BLaER1 treated with 17β-estradiol and CSF1 and Interleukin-3, amounts not matched to agents 10 nM and 100 nM (cell line): ENCODE results near the gene RASAL2.

Source experiments
- H3K27ac ChIP-seq, 11 experiments: shearing (Covaris generic); formaldehyde crosslinking; 2 replicates each; pipeline ENCODE4 v1.8.1; 2022
- H3K27me3 ChIP-seq, 11 experiments: shearing (Covaris generic); formaldehyde crosslinking; 2 replicates each; pipeline ENCODE4 v1.8.1; 2022
- H3K36me3 ChIP-seq, 11 experiments: shearing (Covaris generic); formaldehyde crosslinking; 2 replicates each; pipeline ENCODE4 v1.8.1; 2022
- H3K4me1 ChIP-seq, 10 experiments: shearing (Covaris generic); formaldehyde crosslinking; 2 replicates each; pipeline ENCODE4 v1.8.1; 2022
- H3K4me2 ChIP-seq, 11 experiments: shearing (Covaris generic); formaldehyde crosslinking; 2 replicates each; pipeline ENCODE4 v1.8.1; 2022
- H3K4me3 ChIP-seq, 10 experiments: shearing (Covaris generic); formaldehyde crosslinking; 2 replicates each; pipeline ENCODE4 v1.8.1; 2022
- H3K9ac ChIP-seq, 11 experiments: shearing (Covaris generic); formaldehyde crosslinking; 2 replicates each; pipeline ENCODE4 v1.8.1; 2022
- H3K9me3 ChIP-seq, 11 experiments: shearing (Covaris generic); formaldehyde crosslinking; replicated peaks in 1 of 11; 2 replicates each; pipeline ENCODE4 v1.8.1; 2022
- H4K20me1 ChIP-seq, 11 experiments: shearing (Covaris generic); formaldehyde crosslinking; 2 replicates each; pipeline ENCODE4 v1.8.1; 2022
- Cebpa-rat ChIP-seq, 11 experiments: shearing (Covaris generic); IDR thresholded peaks; 2 replicates each; pipeline ENCODE4 v1.8.1; 2022

The RASAL2 gene

DNA sequence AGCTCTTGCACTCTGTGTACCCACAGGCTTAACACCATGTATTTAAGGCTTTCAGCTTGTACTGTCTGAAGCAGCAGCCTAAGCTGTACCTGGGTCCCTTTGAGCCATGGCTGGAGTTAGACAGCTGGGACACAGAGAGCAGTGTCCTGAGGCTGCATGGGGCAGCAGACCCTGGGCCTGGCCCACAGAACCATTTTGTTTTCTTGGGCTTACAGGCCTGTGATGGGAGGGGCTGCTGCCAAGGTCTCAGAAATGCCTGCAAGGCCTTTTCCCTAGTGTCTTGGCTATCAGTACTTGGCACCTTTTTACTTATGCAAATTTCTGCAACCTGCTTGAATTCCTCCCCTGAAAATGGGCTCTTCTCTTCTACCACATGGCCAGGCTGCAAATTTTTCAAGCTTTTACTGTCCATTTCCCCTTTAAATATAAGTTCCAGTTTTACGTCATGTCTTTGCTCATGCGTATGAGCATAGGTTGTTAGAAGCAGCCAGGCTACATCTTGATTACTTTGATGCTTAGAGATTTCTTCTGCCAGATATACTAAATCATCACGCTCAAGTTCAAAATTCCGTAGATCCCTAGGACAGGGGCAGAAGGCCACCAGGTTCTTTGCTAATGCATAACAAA lies 259.0 kb downstream of the RASAL2 start:
- no peak overlapping the region for H3K4me2 ChIP-seq
- TF ChIP-seq Cebpa-rat (IDR thresholded peaks at IDR 0.05) = no peak
- no peaks in the 10 kb centered on the region for H3K4me1 ChIP-seq
- no peak overlapping the region for H3K4me3 ChIP-seq
- H4K20me1 ChIP-seq = no peaks in the 10 kb centered on the region; a peak in 1 of 22 replicates
- no peak overlapping the region for H3K9ac ChIP-seq
- peaks cover 0 to 20% (median 16%) of the 10 kb centered on the region in 11 experiments; a peak in 18 of 22 replicates for H3K9me3 ChIP-seq
- H3K27ac ChIP-seq = no peak overlapping the region
- no peaks in the 10 kb centered on the region for H3K27me3 ChIP-seq
- peaks cover 0 to 10% (median 0%) of the 10 kb centered on the region in 11 experiments; a peak in 2 of 22 replicates for H3K36me3 ChIP-seq

DNA sequence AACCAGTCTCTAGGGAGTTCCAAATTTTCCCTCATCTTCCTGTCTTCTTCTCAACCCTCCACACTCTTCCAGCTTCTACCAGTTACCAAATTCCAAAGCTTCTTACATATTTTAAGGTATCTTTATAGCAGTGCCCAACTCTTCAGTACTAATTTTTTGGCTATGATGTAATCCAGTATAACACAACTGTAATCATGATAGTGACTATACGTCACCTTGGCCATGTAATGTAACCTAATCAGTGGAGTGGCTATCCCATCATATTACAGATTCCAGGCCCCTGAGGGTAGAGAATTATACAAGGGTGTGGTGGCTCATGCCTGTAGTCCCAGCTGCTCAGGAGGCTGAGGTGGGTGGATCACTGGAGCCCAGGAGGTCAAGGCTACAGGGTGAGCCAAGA lies 259.6 kb downstream of the RASAL2 start:
- Histone ChIP-seq H3K27ac (no peak overlapping the region), H3K9me3 (peaks cover 0 to 20% (median 16%) of the 10 kb centered on the region in 11 experiments; a peak in 18 of 22 replicates), H3K4me2 (no peak overlapping the region), H4K20me1 (no peaks in the 10 kb centered on the region; a peak in 1 of 22 replicates), H3K9ac (no peak overlapping the region), H3K27me3 (no peaks in the 10 kb centered on the region), H3K4me1 (no peaks in the 10 kb centered on the region), H3K4me3 (no peak overlapping the region), H3K36me3 (peaks cover 0 to 10% (median 0%) of the 10 kb centered on the region in 11 experiments; a peak in 2 of 22 replicates)
- no peak for TF ChIP-seq Cebpa-rat (IDR thresholded peaks at IDR 0.05)

DNA sequence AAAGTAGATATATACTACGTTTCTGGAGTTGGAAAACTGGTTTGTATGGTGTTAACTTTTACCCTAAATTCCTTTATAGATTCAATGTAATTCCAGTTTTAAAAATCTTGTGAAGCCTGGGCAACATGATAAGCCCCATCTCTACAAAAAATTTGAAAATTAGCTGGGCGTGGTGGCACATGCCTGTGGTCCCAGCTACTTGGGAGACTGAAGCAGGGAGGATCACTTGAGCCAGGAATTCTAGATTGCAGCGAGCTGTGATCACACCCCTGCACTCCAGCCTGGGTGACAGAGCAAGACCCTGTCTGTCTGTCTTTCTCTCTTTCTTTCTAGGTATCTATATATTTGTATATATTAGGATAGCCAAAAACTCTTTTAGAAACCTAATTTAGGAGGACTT lies 260.9 kb downstream of the RASAL2 start:
- no peak for TF ChIP-seq Cebpa-rat (IDR thresholded peaks at IDR 0.05)
- no peak overlapping the region for H3K9ac ChIP-seq

DNA sequence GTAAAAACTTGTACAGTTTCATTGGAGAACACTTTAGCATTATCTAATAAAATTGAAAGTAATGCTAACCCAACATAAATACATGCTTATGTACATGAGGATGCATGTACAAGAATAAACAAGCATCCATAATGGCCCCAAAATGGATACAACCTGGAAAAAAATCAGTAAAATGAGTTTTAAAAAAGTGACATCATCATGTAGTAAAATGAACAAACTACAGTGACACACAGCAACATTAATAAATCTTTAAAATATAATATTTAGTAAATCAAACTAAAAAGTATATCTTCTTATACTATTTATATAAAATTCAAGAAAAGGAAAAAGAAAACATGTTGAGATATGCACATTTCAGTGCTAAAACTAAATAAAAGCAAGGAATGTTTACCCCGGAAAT lies 262.4 kb downstream of the RASAL2 start:
- H3K36me3 ChIP-seq = peaks cover 0 to 10% (median 0%) of the 10 kb centered on the region in 11 experiments; a peak in 2 of 22 replicates
- TF ChIP-seq Cebpa-rat (IDR thresholded peaks at IDR 0.05) = no peak
- H3K9ac ChIP-seq = no peak overlapping the region
- no peak overlapping the region for H3K4me2 ChIP-seq
- H3K9me3 ChIP-seq = peaks cover 0 to 20% (median 16%) of the 10 kb centered on the region in 11 experiments; a peak in 18 of 22 replicates
- peaks cover 0 to 10% (median 0%) of the 10 kb centered on the region in 11 experiments; a peak in 2 of 22 replicates for H4K20me1 ChIP-seq
- no peak overlapping the region for H3K27ac ChIP-seq
- no peak overlapping the region for H3K4me3 ChIP-seq
- H3K4me1 ChIP-seq = no peaks in the 10 kb centered on the region
- no peaks in the 10 kb centered on the region for H3K27me3 ChIP-seq

More for the DNA sequence above, 260.9 kb downstream of the RASAL2 start:
- Histone ChIP-seq H3K9me3 (peaks cover 0 to 20% (median 16%) of the 10 kb centered on the region in 11 experiments; a peak in 18 of 22 replicates), H3K27me3 (no peaks in the 10 kb centered on the region), H3K36me3 (peaks cover 0 to 10% (median 0%) of the 10 kb centered on the region in 11 experiments; a peak in 2 of 22 replicates), H3K4me2 (no peak overlapping the region), H4K20me1 (peaks cover 0 to 5% (median 0%) of the 10 kb centered on the region in 11 experiments; a peak in 2 of 22 replicates), H3K4me1 (no peaks in the 10 kb centered on the region), H3K27ac (no peak overlapping the region), H3K4me3 (no peak overlapping the region)

DNA sequence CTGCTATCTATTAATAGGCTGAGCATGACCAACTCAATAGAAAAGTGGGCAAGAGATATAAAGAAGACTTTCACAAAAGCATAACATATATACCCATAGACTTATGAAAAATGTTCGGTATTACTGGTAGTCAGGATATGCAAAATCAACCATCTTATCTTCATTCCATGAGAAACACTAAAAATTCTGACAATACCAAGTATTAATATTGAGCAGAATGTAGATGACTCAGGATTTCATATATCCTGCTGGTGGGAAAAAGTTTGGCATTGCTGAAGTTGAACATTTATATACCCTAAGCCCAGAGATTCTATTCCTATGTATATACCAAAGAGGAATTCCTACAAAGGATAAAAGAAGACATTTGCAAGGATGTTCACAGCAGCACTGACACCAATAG lies 264.6 kb downstream of the RASAL2 start:
- H3K9me3 ChIP-seq = peaks cover 0 to 5% (median 3%) of the 10 kb centered on the region in 11 experiments; a peak in 11 of 22 replicates
- no peak for TF ChIP-seq Cebpa-rat (IDR thresholded peaks at IDR 0.05)
- H3K4me1 ChIP-seq = no peaks in the 10 kb centered on the region
- H3K27me3 ChIP-seq = no peaks in the 10 kb centered on the region
- H3K4me2 ChIP-seq = no peak overlapping the region
- H3K9ac ChIP-seq = no peak overlapping the region
- H3K36me3 ChIP-seq = peaks cover 0 to 4% (median 0%) of the 10 kb centered on the region in 11 experiments; a peak in 1 of 22 replicates
- H3K4me3 ChIP-seq = no peak overlapping the region
- H3K27ac ChIP-seq = no peak overlapping the region
- peaks cover 0 to 10% (median 0%) of the 10 kb centered on the region in 11 experiments; a peak in 1 of 22 replicates for H4K20me1 ChIP-seq

DNA sequence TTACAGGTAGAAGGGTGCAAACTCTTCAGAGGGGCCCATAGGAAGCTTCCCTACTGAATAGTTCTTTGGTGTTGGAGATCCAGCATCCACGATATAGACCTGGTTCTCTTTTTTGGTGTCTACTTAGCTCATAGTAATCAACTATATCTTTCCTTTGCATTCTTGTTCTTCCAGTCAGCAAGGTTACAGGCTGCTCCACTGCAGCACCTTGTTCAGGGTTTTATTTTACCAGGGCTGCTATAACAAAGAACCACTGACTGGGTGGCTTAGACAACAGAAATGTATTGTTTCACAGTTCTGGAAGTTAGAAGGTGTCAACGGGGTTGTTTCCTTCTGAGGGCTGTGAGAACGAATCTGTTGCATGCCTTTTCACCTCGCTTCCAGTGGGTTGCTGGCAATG lies 266.5 kb downstream of the RASAL2 start:
- Histone ChIP-seq H4K20me1 (peaks cover 0 to 16% (median 0%) of the 10 kb centered on the region in 11 experiments; a peak in 2 of 22 replicates), H3K9me3 (no peaks in the 10 kb centered on the region), H3K4me2 (no peak overlapping the region), H3K4me1 (peaks cover 0 to 1% (median 0%) of the 10 kb centered on the region in 10 experiments; a peak in 2 of 20 replicates), H3K4me3 (no peak overlapping the region), H3K27ac (no peak overlapping the region), H3K27me3 (no peaks in the 10 kb centered on the region), H3K9ac (no peak overlapping the region), H3K36me3 (no peaks in the 10 kb centered on the region)
- no peak for TF ChIP-seq Cebpa-rat (IDR thresholded peaks at IDR 0.05)

DNA sequence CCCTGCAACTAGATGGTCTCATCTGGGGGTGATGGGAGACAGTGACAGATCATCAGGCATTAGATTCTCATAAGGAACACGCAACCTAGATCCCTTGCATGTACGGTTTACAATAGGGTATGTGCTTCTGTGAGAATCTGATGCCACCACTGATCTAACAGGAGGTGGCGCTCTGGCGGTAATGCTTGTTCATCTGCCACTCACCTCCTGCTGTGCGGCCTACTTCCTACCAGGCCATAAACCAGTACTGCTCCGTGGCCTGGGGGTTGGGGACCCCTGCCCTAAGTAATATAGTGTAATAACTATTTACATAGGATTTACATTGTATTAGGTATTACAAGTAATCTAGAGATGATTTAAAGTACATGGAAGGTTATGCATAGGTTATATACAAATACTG lies 267.9 kb downstream of the RASAL2 start:
- Histone ChIP-seq H3K36me3 (no peaks in the 10 kb centered on the region), H3K27me3 (no peaks in the 10 kb centered on the region), H3K9ac (no peak overlapping the region), H3K4me3 (no peak overlapping the region), H3K27ac (no peak overlapping the region), H3K4me2 (no peak overlapping the region), H3K4me1 (peaks cover 0 to 10% (median 8%) of the 10 kb centered on the region in 10 experiments; a peak in 11 of 20 replicates), H3K9me3 (no peaks in the 10 kb centered on the region), H4K20me1 (peaks cover 0 to 16% (median 0%) of the 10 kb centered on the region in 11 experiments; a peak in 2 of 22 replicates)
- no peak for TF ChIP-seq Cebpa-rat (IDR thresholded peaks at IDR 0.05)

DNA sequence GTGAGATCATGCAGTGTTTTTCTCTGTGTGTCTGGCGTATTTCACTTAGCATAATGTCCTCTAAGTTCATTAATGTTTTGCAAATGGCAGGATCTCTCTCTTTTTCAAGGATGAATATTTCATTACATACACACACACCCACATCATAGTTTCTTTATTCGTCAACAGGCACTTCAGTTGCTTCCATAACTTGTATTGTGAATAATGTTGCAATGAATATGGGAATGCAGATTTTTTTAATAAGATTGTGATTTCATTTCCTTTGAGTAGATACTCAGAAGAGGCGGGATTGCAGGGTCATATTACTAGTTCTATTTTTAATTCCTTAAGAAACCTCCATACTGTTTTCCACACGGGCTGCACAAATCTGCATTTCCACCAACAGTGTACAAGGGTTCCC lies 268.8 kb downstream of the RASAL2 start:
- no peak overlapping the region for H3K9ac ChIP-seq
- no peaks in the 10 kb centered on the region for H3K36me3 ChIP-seq
- TF ChIP-seq Cebpa-rat (IDR thresholded peaks at IDR 0.05) = no peak
- no peaks in the 10 kb centered on the region for H3K27me3 ChIP-seq
- H3K4me2 ChIP-seq = no peak overlapping the region
- H3K4me1 ChIP-seq = peaks cover 0 to 14% (median 8%) of the 10 kb centered on the region in 10 experiments; a peak in 11 of 20 replicates
- H3K27ac ChIP-seq = no peak overlapping the region
- H4K20me1 ChIP-seq = peaks cover 0 to 16% (median 0%) of the 10 kb centered on the region in 11 experiments; a peak in 2 of 22 replicates
- no peak overlapping the region for H3K4me3 ChIP-seq
- no peaks in the 10 kb centered on the region for H3K9me3 ChIP-seq

DNA sequence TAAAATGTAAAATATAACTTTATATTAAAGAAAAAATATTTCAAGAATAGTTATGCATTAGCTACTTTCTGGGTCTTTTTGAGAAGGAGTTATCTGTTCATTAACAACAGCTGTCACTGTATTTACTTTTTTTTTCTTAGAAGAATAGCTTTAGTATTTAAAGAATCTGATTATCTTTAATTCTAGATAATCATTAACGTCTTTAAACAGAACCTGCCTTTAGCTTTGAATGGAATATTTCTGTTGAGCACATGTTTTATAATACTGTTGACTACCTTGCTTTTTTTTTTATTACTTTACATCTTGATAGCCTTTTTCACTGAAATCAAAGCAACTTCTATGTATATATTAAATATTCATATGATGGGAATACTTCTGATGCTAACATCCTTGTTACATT lies 270.9 kb downstream of the RASAL2 start:
- Histone ChIP-seq H4K20me1 (peaks cover 0 to 11% (median 0%) of the 10 kb centered on the region in 11 experiments; a peak in 2 of 22 replicates), H3K4me3 (no peak overlapping the region), H3K9ac (no peak overlapping the region), H3K4me1 (peaks cover 0 to 14% (median 8%) of the 10 kb centered on the region in 10 experiments; a peak in 11 of 20 replicates), H3K36me3 (no peaks in the 10 kb centered on the region), H3K27ac (no peak overlapping the region), H3K9me3 (no peaks in the 10 kb centered on the region), H3K4me2 (no peak overlapping the region), H3K27me3 (no peaks in the 10 kb centered on the region)
- no peak for TF ChIP-seq Cebpa-rat (IDR thresholded peaks at IDR 0.05)
